Small intestine (tissue), 7 donors: ENCODE measurements around the gene RFX3. TPM values are rescaled to one million over a fixed set of nuclear protein-coding genes. Genes with fewer than 3 reads are reported as not detected.

Experiments
- DNase-seq, 2 donors: peaks; one replicate each; pipeline versions ENCODE4 v3.0.0 to v3.0.0-alpha.2; 2013
- FAIRE-seq: peaks from 2 replicates; lab custom pipeline; 2012; peaks lifted over from hg19 to GRCh38; lab: Jason Lieb, UNC
- H3K27ac ChIP-seq, 3 donors: one replicate each; pipeline ENCODE4 v1.5.1; 2013; ENCODE audit warnings: low read length in 2 of 3, mild to moderate bottlenecking in 2 of 3, control low read depth in 1 of 3, inconsistent platforms in 1 of 3, low read depth in 1 of 3, moderate library complexity in 1 of 3
- H3K27me3 ChIP-seq, 3 donors: one replicate each; pipeline ENCODE4 v1.6.1; 2013; ENCODE audit warnings: low read length in 3 of 3, inconsistent platforms in 1 of 3; ENCODE audit not compliant: control insufficient read depth in 3 of 3, insufficient read depth in 3 of 3
- H3K36me3 ChIP-seq, 3 donors: one replicate each; pipeline ENCODE4 v1.6.1; 2013; ENCODE audit warnings: low read length in 3 of 3, inconsistent platforms in 1 of 3, low read depth in 1 of 3, mild to moderate bottlenecking in 1 of 3, moderate library complexity in 1 of 3; ENCODE audit not compliant: control insufficient read depth in 3 of 3, insufficient read depth in 2 of 3
- H3K4me1 ChIP-seq, 3 donors: one replicate each; pipeline ENCODE4 v1.6.1; 2013; ENCODE audit warnings: low read length in 2 of 3, inconsistent platforms in 1 of 3, low read depth in 1 of 3, mild to moderate bottlenecking in 1 of 3, moderate library complexity in 1 of 3; ENCODE audit not compliant: control insufficient read depth in 3 of 3, insufficient read depth in 2 of 3
- H3K4me3 ChIP-seq, 3 donors: one replicate each; pipeline ENCODE4 v1.5.1; 2013; ENCODE audit warnings: low read length in 3 of 3, control low read depth in 1 of 3, inconsistent platforms in 1 of 3, low read depth in 1 of 3, mild to moderate bottlenecking in 1 of 3, moderate library complexity in 1 of 3
- H3K9me3 ChIP-seq, 2 donors: one replicate each; pipeline ENCODE4 v1.6.1; 2013; ENCODE audit warnings: low read depth in 1 of 2, low read length in 1 of 2; ENCODE audit not compliant: control insufficient read depth in 2 of 2, insufficient read depth in 1 of 2
- WGBS, 3 donors: extraction: QIAGEN DNeasy Blood & Tissue Kit; methylation state at CpG; one replicate each; pipeline ENCODE4 v1.1.7; 2013; 5-methylcytosine and 5-hydroxymethylcytosine counted together
- polyA plus RNA-seq, 4 donors: library from polyadenylated mRNA; stranded (reverse) in 3 of 4; unstranded in 1 of 4; fragments of 200-250 nt in 3 of 4; fragments of 120-200 nt in 1 of 4; gene quantifications; one replicate each; pipeline versions ENCODE4 v1.2.1 to v1.2.3, GENCODE V29; 2013
- donor health status: healthy with polysubstance abuse.
- donor health status: control.
- donor health status: control.
- donor health status: Bipolar disorder and iron deficiency.
- donor health status: healthy.

RFX3 gene
- polyA plus RNA-seq, 4 donors: 0.27 to 8.1 (median 1.3) TPM

GRCh38 chr9:3277200-3277599 is 248.6 kb downstream of the RFX3 start:
- WGBS, 3 donors: 85 to 89% (median 88%) methylated on average over 2 of the region's 2 CpGs
- FAIRE-seq: no peak

GRCh38 chr9:3271581-3271980 is 254.2 kb downstream of the RFX3 start:
- 92 to 97% (median 95%) methylated on average over 2 of the region's 2 CpGs for WGBS, 3 donors
- no peaks in the 10 kb centered on the region for H3K4me1 ChIP-seq
- DNase-seq: no peak
- peaks cover 0 to 2% (median 0%) of the 10 kb centered on the region in 3 donors for H3K36me3 ChIP-seq
- no peak overlapping the region for H3K4me3 ChIP-seq
- no peak for FAIRE-seq
- H3K27me3 ChIP-seq: no peaks in the 10 kb centered on the region
- no peak overlapping the region for H3K27ac ChIP-seq
- no peaks in the 10 kb centered on the region for H3K9me3 ChIP-seq

More at GRCh38 chr9:3277200-3277599, 248.6 kb downstream of the RFX3 start:
- Histone ChIP-seq H3K36me3 (peaks cover 0 to 2% (median 0%) of the 10 kb centered on the region in 3 donors), H3K27me3 (no peaks in the 10 kb centered on the region), H3K4me1 (no peaks in the 10 kb centered on the region), H3K27ac (no peak overlapping the region), H3K9me3 (no peaks in the 10 kb centered on the region), H3K4me3 (no peak overlapping the region)
- no peak for DNase-seq

- 98% methylated on average over 1 of the region's 1 CpG for WGBS, 3 donors
- FAIRE-seq: no peak
Measured at GRCh38 chr9:3271157-3271556, 254.6 kb downstream of the RFX3 start.

GRCh38 chr9:3268223-3268622 is 257.6 kb downstream of the RFX3 start:
- 90 to 97% (median 96%) methylated on average over 1 of the region's 1 CpG for WGBS, 3 donors
- DNase-seq (no peak), FAIRE-seq (no peak)
- H3K27ac ChIP-seq: no peak overlapping the region
- H3K4me3 ChIP-seq: no peak overlapping the region
- H3K9me3 ChIP-seq: no peaks in the 10 kb centered on the region
- H3K4me1 ChIP-seq: no peaks in the 10 kb centered on the region
- H3K27me3 ChIP-seq: no peaks in the 10 kb centered on the region
- H3K36me3 ChIP-seq: peaks cover 0 to 2% (median 0%) of the 10 kb centered on the region in 3 donors

More at GRCh38 chr9:3271157-3271556, 254.6 kb downstream of the RFX3 start:
- Histone ChIP-seq H3K27ac (no peak overlapping the region), H3K27me3 (no peaks in the 10 kb centered on the region), H3K36me3 (peaks cover 0 to 2% (median 0%) of the 10 kb centered on the region in 3 donors), H3K9me3 (no peaks in the 10 kb centered on the region), H3K4me1 (no peaks in the 10 kb centered on the region), H3K4me3 (no peak overlapping the region)
- DNase-seq: no peak

GRCh38 chr9:3263698-3264097 is 262.1 kb downstream of the RFX3 start:
- Histone ChIP-seq H3K4me1 (no peaks in the 10 kb centered on the region), H3K9me3 (no peaks in the 10 kb centered on the region), H3K36me3 (peaks cover 0 to 2% (median 2%) of the 10 kb centered on the region in 3 donors), H3K27ac (no peak overlapping the region), H3K27me3 (no peaks in the 10 kb centered on the region), H3K4me3 (no peak overlapping the region)
- FAIRE-seq: no peak
- 94 to 96% (median 96%) methylated on average over 3 of the region's 3 CpGs for WGBS, 3 donors
- no peak for DNase-seq

- DNase-seq: no peak
- FAIRE-seq: no peak
- Histone ChIP-seq H3K9me3 (no peaks in the 10 kb centered on the region), H3K27me3 (no peaks in the 10 kb centered on the region), H3K4me1 (no peaks in the 10 kb centered on the region), H3K4me3 (no peak overlapping the region), H3K36me3 (peaks cover 0 to 2% (median 2%) of the 10 kb centered on the region in 3 donors), H3K27ac (no peak overlapping the region)
- WGBS, 3 donors: 90 to 97% (median 93%) methylated on average over 10 of the region's 10 CpGs
Measured at GRCh38 chr9:3262826-3263529, 262.8 kb downstream of the RFX3 start.

GRCh38 chr9:3261484-3261883 is 264.3 kb downstream of the RFX3 start:
- no peaks in the 10 kb centered on the region for H3K9me3 ChIP-seq
- no peaks in the 10 kb centered on the region for H3K4me1 ChIP-seq
- H3K4me3 ChIP-seq: no peak overlapping the region
- no peaks in the 10 kb centered on the region for H3K27me3 ChIP-seq
- no peak overlapping the region for H3K27ac ChIP-seq
- DNase-seq: no peak
- H3K36me3 ChIP-seq: peaks cover 0 to 5% (median 2%) of the 10 kb centered on the region in 3 donors
- 92 to 96% (median 93%) methylated on average over 5 of the region's 5 CpGs for WGBS, 3 donors
- no peak for FAIRE-seq

GRCh38 chr9:3256571-3257330 is 269.1 kb downstream of the RFX3 start:
- no peaks in the 10 kb centered on the region for H3K27me3 ChIP-seq
- no peaks in the 10 kb centered on the region for H3K9me3 ChIP-seq
- H3K27ac ChIP-seq: no peak overlapping the region
- 83 to 96% (median 93%) methylated on average over 3 of the region's 3 CpGs for WGBS, 3 donors
- no peak for FAIRE-seq
- peaks cover 0 to 4% (median 2%) of the 10 kb centered on the region in 3 donors for H3K36me3 ChIP-seq
- no peak overlapping the region for H3K4me3 ChIP-seq
- H3K4me1 ChIP-seq: no peaks in the 10 kb centered on the region
- DNase-seq: no peak
